H1 (cell line): ENCODE measurements around the gene PKD1. TPM values are rescaled to one million over a fixed set of nuclear protein-coding genes. Genes with fewer than 3 reads are reported as not detected.

ENCODE experiments used
- CTCF ChIA-PET: fragments of 300-600 bp; sonication (Branson Sonifier 250); formaldehyde crosslinking; loops from one replicate; lab custom pipeline; 2021; ENCODE audit not compliant: partially characterized antibody; lab: Charles Lee
- POLR2A ChIA-PET: fragments of 300-600 bp; sonication (Branson Sonifier 250); formaldehyde crosslinking; loops from one replicate; lab custom pipeline; 2021; ENCODE audit warnings: inconsistent platforms; ENCODE audit not compliant: partially characterized antibody; lab: Charles Lee
- DNase-seq, 2 experiments: peaks; one replicate each; pipeline versions ENCODE4 v3.0.0 to v3.0.0-alpha.2; 2010 to 2022; ENCODE audit warnings: low spot score in 2 of 2, low read depth in 1 of 2, mixed read lengths in 1 of 2
- FAIRE-seq: peaks from 2 replicates; lab custom pipeline; 2011; peaks lifted over from hg19 to GRCh38; lab: Jason Lieb, UNC
- H2AFZ ChIP-seq: 2 replicates; pipeline ENCODE4 v1.8.1; 2012; ENCODE audit warnings: low read length, inconsistent platforms
- H2AK5ac ChIP-seq: 2 replicates; pipeline ENCODE4 v1.6.1; 2013; ENCODE audit warnings: low read depth, low read length
- H2BK120ac ChIP-seq: replicated peaks from 2 replicates; pipeline ENCODE3; 2013; ENCODE audit warnings: low read depth, low read length, inconsistent platforms
- H2BK12ac ChIP-seq: 2 replicates; pipeline ENCODE4 v1.6.1; 2013; ENCODE audit warnings: low read depth, low read length
- H2BK15ac ChIP-seq: 2 replicates; pipeline ENCODE4 v1.6.1; 2013; ENCODE audit warnings: low read length
- H2BK20ac ChIP-seq: 2 replicates; pipeline ENCODE4 v1.6.1; 2013; ENCODE audit warnings: low read length
- H2BK5ac ChIP-seq: 2 replicates; pipeline ENCODE4 v1.6.1; 2013; ENCODE audit warnings: low read depth, low read length
- H3K14ac ChIP-seq: 2 replicates; pipeline ENCODE4 v1.6.1; 2013; ENCODE audit warnings: inconsistent platforms; ENCODE audit not compliant: insufficient read length
- H3K18ac ChIP-seq: 2 replicates; pipeline ENCODE4 v1.6.1; 2013; ENCODE audit warnings: low read length; ENCODE audit errors: extremely low read depth
- H3K23ac ChIP-seq: 2 replicates; pipeline ENCODE4 v1.6.1; 2013; ENCODE audit warnings: inconsistent platforms; ENCODE audit not compliant: insufficient read length
- H3K23me2 ChIP-seq: 2 replicates; pipeline ENCODE4 v1.6.1; 2013; ENCODE audit warnings: low read depth, low read length
- H3K27ac ChIP-seq: 2 replicates; pipeline ENCODE4 v1.6.1; 2011; ENCODE audit warnings: low read depth, low read length, inconsistent platforms
- H3K27me3 ChIP-seq, 4 experiments: replicated peaks in 1 of 4; 1 replicate in 1 of 4; 2 replicates in 3 of 4; pipeline versions ENCODE4 v1.6.1 to v1.8.1; 2011 to 2013; ENCODE audit warnings: low read length in 3 of 4, mild to moderate bottlenecking in 3 of 4, inconsistent platforms in 2 of 4, mixed read lengths in 2 of 4, moderate library complexity in 1 of 4; ENCODE audit not compliant: control insufficient read depth in 3 of 4, insufficient read depth in 3 of 4; ENCODE audit errors: extremely low read depth in 1 of 4
- H3K36me3 ChIP-seq, 4 experiments: 2 replicates each; pipeline versions ENCODE4 v1.6.1 to v1.8.1; 2011 to 2013; ENCODE audit warnings: mild to moderate bottlenecking in 4 of 4, low read length in 3 of 4, moderate library complexity in 2 of 4, control low read depth in 1 of 4, inconsistent platforms in 1 of 4; ENCODE audit not compliant: insufficient read depth in 4 of 4, control insufficient read depth in 2 of 4
- H3K4ac ChIP-seq: replicated peaks from 2 replicates; pipeline ENCODE3; 2013; ENCODE audit warnings: low read length, low read depth, mixed read lengths, inconsistent platforms; ENCODE audit not compliant: insufficient read length
- H3K4me1 ChIP-seq, 4 experiments: replicated peaks in 1 of 4; 1 replicate in 1 of 4; 2 replicates in 3 of 4; pipeline versions ENCODE4 v1.6.1 to v1.8.1; 2011 to 2013; ENCODE audit warnings: low read length in 3 of 4, inconsistent platforms in 2 of 4, mixed read lengths in 1 of 4; ENCODE audit not compliant: insufficient read depth in 4 of 4, control insufficient read depth in 3 of 4
- H3K4me2 ChIP-seq, 2 experiments: 2 replicates each; pipeline versions ENCODE4 v1.6.1 to v1.8.1; 2011 to 2013; ENCODE audit warnings: low read depth in 2 of 2, low read length in 2 of 2, control low read depth in 1 of 2, inconsistent platforms in 1 of 2, mild to moderate bottlenecking in 1 of 2; ENCODE audit not compliant: insufficient read depth in 1 of 2
- H3K4me3 ChIP-seq, 4 experiments: fragments of 200-600, 300-600 bp in 1 of 4; sonication (generic), shearing (Covaris generic), sonication (Bioruptor Twin) in 1 of 4; 2 replicates each; pipeline versions ENCODE4 v1.5.1 to v1.8.1; 2011 to 2016; ENCODE audit warnings: low read length in 4 of 4, low read depth in 3 of 4, control low read depth in 2 of 4, inconsistent platforms in 2 of 4, mild to moderate bottlenecking in 2 of 4, mixed read lengths in 1 of 4, moderate library complexity in 1 of 4; ENCODE audit not compliant: insufficient read depth in 2 of 4; ENCODE audit errors: extremely low read depth in 1 of 4
- H3K56ac ChIP-seq: replicated peaks from 2 replicates; pipeline ENCODE3; 2013; ENCODE audit warnings: low read depth, mild to moderate bottlenecking, mixed read lengths, low read length, inconsistent platforms; ENCODE audit not compliant: insufficient read length
- H3K79me1 ChIP-seq: 2 replicates; pipeline ENCODE4 v1.6.1; 2013; ENCODE audit warnings: low read depth, low read length, control low read depth
- H3K79me2 ChIP-seq, 2 experiments: 2 replicates each; pipeline versions ENCODE4 v1.6.1 to v1.8.1; 2012 to 2013; ENCODE audit warnings: low read length in 2 of 2, mild to moderate bottlenecking in 2 of 2, inconsistent platforms in 1 of 2; ENCODE audit not compliant: insufficient read depth in 2 of 2, control insufficient read depth in 1 of 2
- H3K9ac ChIP-seq, 4 experiments: replicated peaks in 1 of 4; 1 replicate in 1 of 4; 2 replicates in 3 of 4; pipeline versions ENCODE4 v1.6.1 to v1.8.1; 2011 to 2013; ENCODE audit warnings: low read depth in 3 of 4, low read length in 3 of 4, control low read depth in 2 of 4, mild to moderate bottlenecking in 2 of 4, moderate library complexity in 2 of 4, inconsistent platforms in 1 of 4; ENCODE audit errors: extremely low read depth in 1 of 4
- H3K9me3 ChIP-seq, 2 experiments: 2 replicates each; pipeline versions ENCODE4 v1.6.1 to v1.8.1; 2012 to 2013; ENCODE audit warnings: mild to moderate bottlenecking in 2 of 2, moderate library complexity in 2 of 2, control low read depth in 1 of 2, inconsistent platforms in 1 of 2, low read depth in 1 of 2, low read length in 1 of 2, mixed read lengths in 1 of 2; ENCODE audit not compliant: insufficient read depth in 2 of 2
- H4K20me1 ChIP-seq, 2 experiments: replicated peaks in 1 of 2; 2 replicates each; pipeline versions ENCODE3 to v1.8.1; 2011 to 2013; ENCODE audit warnings: inconsistent platforms in 2 of 2, low read length in 2 of 2, mild to moderate bottlenecking in 1 of 2; ENCODE audit not compliant: insufficient read depth in 2 of 2, control insufficient read depth in 1 of 2
- H4K5ac ChIP-seq: 2 replicates; pipeline ENCODE4 v1.6.1; 2013; ENCODE audit warnings: low read length, low read depth, mixed read lengths, inconsistent platforms; ENCODE audit not compliant: insufficient read length
- H4K8ac ChIP-seq: 2 replicates; pipeline ENCODE4 v1.8.0; 2013; ENCODE audit warnings: mild to moderate bottlenecking, moderate library complexity, low read length, inconsistent platforms; ENCODE audit not compliant: insufficient read depth; ENCODE audit errors: extremely low read depth
- H4K91ac ChIP-seq: replicated peaks from 2 replicates; pipeline ENCODE3; 2013; ENCODE audit warnings: low read length, mixed read lengths, inconsistent platforms; ENCODE audit not compliant: insufficient read length
- CHD2 ChIP-seq: IDR thresholded peaks from 2 replicates; pipeline ENCODE4 v1.6.1; 2012; ENCODE audit warnings: low read length, improper control_type of control experiment
- CTBP2 ChIP-seq: IDR thresholded peaks from 2 replicates; pipeline ENCODE4 v1.7.0; 2011; ENCODE audit warnings: borderline replicate concordance, mild to moderate bottlenecking, moderate library complexity, mixed read lengths, low read length; ENCODE audit not compliant: insufficient read depth, insufficient read length
- EGR1 ChIP-seq: IDR thresholded peaks from 2 replicates; pipeline ENCODE4 v1.6.1; 2011; ENCODE audit warnings: low read depth, low read length, borderline replicate concordance
- EP300 ChIP-seq, 2 experiments: IDR thresholded peaks; 1 replicate in 1 of 2; 2 replicates in 1 of 2; pipeline ENCODE4 v1.6.1; 2011 to 2012; ENCODE audit warnings: low read depth in 2 of 2, low read length in 2 of 2, mild to moderate bottlenecking in 2 of 2, borderline replicate concordance in 1 of 2, inconsistent platforms in 1 of 2, moderate library complexity in 1 of 2
- HDAC2 ChIP-seq, 2 experiments: fragments of 300-600 bp in 1 of 2; sonication (generic) in 1 of 2; IDR thresholded peaks; 2 replicates each; pipeline ENCODE4 v1.6.1; 2011 to 2012; ENCODE audit warnings: low read depth in 2 of 2, low read length in 2 of 2, mild to moderate bottlenecking in 2 of 2, moderate library complexity in 2 of 2, borderline replicate concordance in 1 of 2, inconsistent platforms in 1 of 2
- MAX ChIP-seq: IDR thresholded peaks from 2 replicates; pipeline ENCODE4 v1.6.1; 2012; ENCODE audit warnings: inconsistent platforms
- WGBS, 2 experiments: shearing (Covaris generic) in 1 of 2; methylation state at CpG; one replicate each; pipeline versions ENCODE4 v1.1.6 to v1.1.7; 2013 to 2015; ENCODE audit warnings: low lambda C conversion rate in 2 of 2, mixed read lengths in 2 of 2, inconsistent platforms in 1 of 2, low coverage in 1 of 2, missing lambda C conversion rate in 1 of 2; ENCODE audit not compliant: insufficient replicate concordance in 2 of 2, insufficient coverage in 1 of 2, insufficient read length in 1 of 2; ENCODE audit errors: extremely low coverage in 1 of 2, missing lambda C conversion rate in 1 of 2; 5-methylcytosine and 5-hydroxymethylcytosine counted together
- polyA plus RNA-seq, 7 experiments: library from polyadenylated mRNA; depleted of rRNA in 3 of 7; stranded (reverse) in 5 of 7; unstranded in 2 of 7; fragments of >200 nt in 5 of 7; fragments of 200-250 nt in 2 of 7; gene quantifications; 1 replicate in 5 of 7; 2 replicates in 1 of 7; 4 replicates in 1 of 7; pipeline versions ENCODE4 v1.2.1 to v1.2.3, GENCODE V29; 2011 to 2013; ENCODE audit warnings: missing spikeins in 2 of 7, mixed read lengths in 2 of 7
- total RNA-seq: library from RNA; stranded (reverse); fragmentation: NEBNext Ultra II Directional; extraction: Animal tissue kit (Norgen Biotek cat#: 25700); gene quantifications from 2 replicates; pipeline ENCODE4 v1.2.1, GENCODE V29; 2021

PKD1 gene
- total and polyA plus RNA-seq, 2 of the 8 experiments (the other 6 are each of a cell fraction or from before 2014, with no cell fraction given): 40.6 to 52.7 TPM

DNA sequence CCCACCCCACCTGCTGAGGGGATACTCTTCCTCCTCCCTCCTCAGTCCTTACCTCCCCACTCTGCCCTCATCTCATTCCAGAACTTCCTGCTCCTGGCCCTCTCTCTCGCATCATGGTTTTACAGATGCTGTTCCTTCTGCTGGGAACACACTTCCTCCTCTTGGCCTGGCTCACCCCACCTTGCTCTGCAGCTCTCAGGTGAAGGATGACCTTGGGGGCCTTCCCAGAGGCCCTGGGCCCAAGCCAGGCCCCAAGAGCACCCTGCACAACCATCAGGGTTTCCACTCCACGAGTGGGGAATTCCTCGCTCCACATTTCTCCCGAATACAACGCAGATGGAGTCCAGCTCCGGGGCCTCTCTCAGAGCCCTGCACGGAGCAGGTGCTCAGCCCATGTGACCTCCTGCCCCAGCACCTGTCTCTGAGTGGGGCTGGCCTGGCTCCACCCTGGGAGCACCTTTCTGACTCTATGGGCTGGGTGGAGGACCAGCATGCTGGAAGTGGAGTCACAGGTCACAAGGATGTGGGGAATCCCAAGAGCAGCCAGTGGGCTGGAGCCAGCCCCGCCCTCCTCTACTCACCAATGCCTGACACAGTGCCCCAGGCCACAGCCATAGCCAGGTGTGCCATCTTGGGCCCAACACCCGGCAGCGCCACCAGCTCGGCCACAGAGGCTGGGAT lies 92.6 kb downstream of the PKD1 start:
- no peak overlapping the region for H3K4me2 ChIP-seq
- DNase-seq: no peak
- peaks cover 0 to 3% (median 0%) of the 10 kb centered on the region in 4 experiments; a peak in 1 of 8 replicates for H3K36me3 ChIP-seq
- no peak overlapping the region for H3K23ac ChIP-seq
- no peak overlapping the region for H2BK5ac ChIP-seq
- FAIRE-seq: no peak
- CTCF ChIA-PET: interaction anchor here (1.3 to 1.4 kb wide), 2 partner anchors 14 to 15 kb away, joined by 3 read pairs; no protein-coding TSS in a partner anchor
- H2BK120ac ChIP-seq: no peak overlapping the region
- H3K4me3 ChIP-seq: no peak overlapping the region
- H3K23me2 ChIP-seq: peaks cover 6% of the 10 kb centered on the region; the same call in 1 of the 2 replicates
- no peak overlapping the region for H3K4ac ChIP-seq
- no peak overlapping the region for H3K18ac ChIP-seq
- no peaks in the 10 kb centered on the region for H3K9me3 ChIP-seq
- no peaks in the 10 kb centered on the region; a peak in 1 of 7 replicates for H3K27me3 ChIP-seq
- H2BK12ac ChIP-seq: no peak overlapping the region
- peaks cover 0 to 5% of the 10 kb centered on the region in 2 experiments for H4K20me1 ChIP-seq
- no peak overlapping the region for H4K5ac ChIP-seq
- no peak overlapping the region for H2BK20ac ChIP-seq
- 97% methylated on average over 11 of the region's 11 CpGs; no CpG with 5 or more reads in 1 of the 2 experiments for WGBS, 2 experiments
- H2AFZ ChIP-seq: no peak overlapping the region
- 0 out of 2 replicates have a peak overlapping the region, but pooled peaks have one; percentile 25 for H4K8ac ChIP-seq
- no peak overlapping the region for H2BK15ac ChIP-seq
- H3K79me1 ChIP-seq: no peaks in the 10 kb centered on the region
- H3K9ac ChIP-seq: no peak overlapping the region; a peak in 1 of 7 replicates
- H3K4me1 ChIP-seq: peaks cover 0 to 4% (median 0%) of the 10 kb centered on the region in 4 experiments; a peak in 4 of 7 replicates
- H4K91ac ChIP-seq: no peak overlapping the region
- peaks cover 0 to 5% of the 10 kb centered on the region in 2 experiments; a peak in 1 of 4 replicates for H3K79me2 ChIP-seq
- TF ChIP-seq CHD2: no peak
- TF ChIP-seq HDAC2 (IDR thresholded peaks at IDR 0.05; ENCODE audit: borderline replicate concordance in 1 of 2, low read depth in 2 of 2, low read length in 2 of 2): no peak
- no peak for TF ChIP-seq EP300 (IDR thresholded peaks at IDR 0.05; ENCODE audit: borderline replicate concordance in 1 of 2, low read depth in 2 of 2, low read length in 2 of 2)
- TF ChIP-seq CTBP2: no peak
- TF ChIP-seq EGR1: no peak
- no peak for TF ChIP-seq MAX
- no peak overlapping the region for H3K27ac ChIP-seq
- no peak overlapping the region for H3K56ac ChIP-seq
- no peak overlapping the region for H2AK5ac ChIP-seq
- POLR2A ChIA-PET: interaction anchor here (1.2 kb wide), 1 partner anchor 111 kb away, joined by 3 read pairs; no protein-coding TSS in a partner anchor
- H3K14ac ChIP-seq: no peak overlapping the region
